ENCODE data around the gene HSPA1B.
"Not testable (repeated sequence)": the region's sequence is repeated elsewhere in the genome, so short reads cannot be mapped to it uniquely, and the experiment has no call there.

The HSPA1B gene

DNA sequence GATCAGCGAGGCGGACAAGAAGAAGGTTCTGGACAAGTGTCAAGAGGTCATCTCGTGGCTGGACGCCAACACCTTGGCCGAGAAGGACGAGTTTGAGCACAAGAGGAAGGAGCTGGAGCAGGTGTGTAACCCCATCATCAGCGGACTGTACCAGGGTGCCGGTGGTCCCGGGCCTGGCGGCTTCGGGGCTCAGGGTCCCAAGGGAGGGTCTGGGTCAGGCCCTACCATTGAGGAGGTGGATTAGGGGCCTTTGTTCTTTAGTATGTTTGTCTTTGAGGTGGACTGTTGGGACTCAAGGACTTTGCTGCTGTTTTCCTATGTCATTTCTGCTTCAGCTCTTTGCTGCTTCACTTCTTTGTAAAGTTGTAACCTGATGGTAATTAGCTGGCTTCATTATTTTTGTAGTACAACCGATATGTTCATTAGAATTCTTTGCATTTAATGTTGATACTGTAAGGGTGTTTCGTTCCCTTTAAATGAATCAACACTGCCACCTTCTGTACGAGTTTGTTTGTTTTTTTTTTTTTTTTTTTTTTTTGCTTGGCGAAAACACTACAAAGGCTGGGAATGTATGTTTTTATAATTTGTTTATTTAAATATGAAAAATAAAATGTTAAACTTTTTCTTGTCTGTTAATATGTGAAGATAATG lies 2.2 kb downstream of the HSPA1B start:
- DNase-seq (ENCODE audit: low read depth): no peak

DNA sequence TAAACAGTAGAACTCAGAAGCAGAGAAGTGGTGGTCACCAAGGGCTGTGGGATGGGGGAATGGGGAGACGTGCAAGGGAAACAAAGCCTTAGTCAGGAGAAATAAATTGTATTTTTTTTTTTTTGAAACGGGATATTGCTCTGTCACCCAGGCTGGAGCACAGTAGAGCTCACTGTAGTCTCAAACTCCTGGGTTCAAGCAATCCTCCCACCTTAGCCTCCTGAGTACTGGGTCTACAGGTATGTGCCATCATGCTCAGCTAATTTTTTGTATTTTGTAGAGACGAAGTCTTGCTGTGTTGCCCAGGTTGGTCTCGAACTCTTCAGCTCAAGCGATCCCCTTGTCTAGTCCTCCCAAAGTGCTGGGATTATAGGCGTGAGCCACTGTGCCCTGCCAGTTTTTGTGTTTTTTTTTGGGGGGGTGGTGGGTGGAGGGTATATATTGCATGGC lies 3.4 kb downstream of the HSPA1B start:
- no peak for DNase-seq (ENCODE audit: low read depth)

GRCh38 chr6:31831350-31832215 lies 4.0 kb downstream of the HSPA1B start:
- DNase-seq (ENCODE audit: low read depth): no peak

- DNase-seq (ENCODE audit: low read depth): peak; percentile 73
Measured at GRCh38 chr6:31834367-31835250, 7.1 kb downstream of the HSPA1B start.

- no peak for DNase-seq (ENCODE audit: low read depth)
Measured at GRCh38 chr6:31836047-31836473, 8.5 kb downstream of the HSPA1B start.

- no peak for DNase-seq (ENCODE audit: low read depth)
Measured at GRCh38 chr6:31836474-31837368, 9.2 kb downstream of the HSPA1B start.

- no peak for DNase-seq (ENCODE audit: low read depth)
Measured at GRCh38 chr6:31837369-31838113, 10.0 kb downstream of the HSPA1B start.

DNA sequence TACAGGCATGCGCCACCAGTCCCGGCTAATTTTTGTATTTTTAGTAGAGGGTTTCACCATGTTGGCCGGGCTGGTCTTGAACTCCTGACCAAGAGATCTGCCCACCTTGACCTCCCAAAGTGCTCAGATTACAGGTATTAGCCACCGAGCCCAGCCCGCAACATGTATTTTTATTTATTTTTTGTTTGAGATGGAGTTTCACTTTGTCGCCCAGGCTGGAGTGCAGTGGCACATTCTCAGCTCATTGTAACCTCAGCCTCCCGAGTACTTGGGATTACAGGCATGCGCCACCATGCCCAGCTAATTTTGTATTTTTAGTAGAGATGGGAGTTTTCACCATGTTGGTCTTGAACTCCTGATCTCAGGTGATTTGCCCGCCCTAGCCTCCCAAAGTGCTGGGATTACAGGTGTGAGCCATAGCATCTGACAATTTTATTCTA lies 10.6 kb downstream of the HSPA1B start:
- DNase-seq (ENCODE audit: low read depth): not testable (repeated sequence)

GRCh38 chr6:31838968-31839367 lies 11.4 kb downstream of the HSPA1B start:
- no peak for DNase-seq (ENCODE audit: low read depth)

GRCh38 chr6:31839779-31840126 lies 12.2 kb downstream of the HSPA1B start:
- not testable (repeated sequence) for DNase-seq (ENCODE audit: low read depth)

DNA sequence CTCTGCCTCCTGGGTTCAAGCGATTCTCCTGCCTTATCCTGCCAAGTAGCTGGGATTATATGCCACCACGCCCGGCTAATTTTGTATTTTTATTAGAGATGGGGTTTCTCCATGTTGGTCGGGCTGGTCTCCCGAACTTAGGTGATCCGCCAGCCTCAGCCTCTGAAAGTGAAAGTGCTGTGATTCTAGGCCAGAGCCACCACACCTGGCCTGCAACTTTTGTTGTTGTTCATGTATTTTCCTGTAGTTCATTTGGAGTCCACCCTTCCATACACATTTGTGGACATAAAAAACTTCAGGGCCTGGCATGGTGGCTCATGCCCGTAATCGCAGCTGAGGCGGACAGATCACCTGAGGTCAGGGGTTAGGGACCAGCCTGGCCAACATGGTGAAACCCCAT lies 14.5 kb downstream of the HSPA1B start:
- DNase-seq (ENCODE audit: low read depth): no peak

DNA sequence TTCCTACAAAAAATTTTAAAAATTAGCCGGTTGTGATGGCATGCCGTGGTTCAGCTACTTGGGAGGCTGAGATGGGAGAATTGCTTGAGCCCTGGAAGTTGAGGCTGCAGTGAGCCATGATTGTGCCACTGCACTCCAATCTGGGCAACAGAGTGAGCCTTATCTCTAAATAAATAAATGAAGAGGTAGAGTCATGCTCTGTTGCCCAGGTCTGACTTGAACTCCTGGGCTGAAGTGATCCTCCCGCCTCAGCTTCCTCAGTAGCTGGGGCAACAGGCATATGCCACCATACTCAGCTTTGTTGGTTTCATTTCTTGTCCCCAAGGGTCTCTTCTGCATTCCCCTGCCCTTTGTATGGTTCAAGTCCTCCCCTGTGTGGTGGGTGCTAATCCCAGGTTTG lies 17.0 kb downstream of the HSPA1B start:
- no peak for DNase-seq (ENCODE audit: low read depth)

GRCh38 chr6:31847276-31847978 lies 19.9 kb downstream of the HSPA1B start:
- DNase-seq (ENCODE audit: low read depth): no peak

GRCh38 chr6:31850765-31851484 lies 23.4 kb downstream of the HSPA1B start:
- DNase-seq (ENCODE audit: low read depth): no peak

- no peak for DNase-seq (ENCODE audit: low read depth)
Measured at GRCh38 chr6:31851485-31851832, 23.9 kb downstream of the HSPA1B start.

GRCh38 chr6:31851980-31852718 lies 24.6 kb downstream of the HSPA1B start:
- not testable (repeated sequence) for DNase-seq (ENCODE audit: low read depth)

GRCh38 chr6:31857774-31858173 lies 30.2 kb downstream of the HSPA1B start:
- not testable (repeated sequence) for DNase-seq (ENCODE audit: low read depth)

- DNase-seq (ENCODE audit: low read depth): no peak
Measured at GRCh38 chr6:31858707-31859106, 31.2 kb downstream of the HSPA1B start.

- no peak for DNase-seq (ENCODE audit: low read depth)
Measured at GRCh38 chr6:31859923-31860322, 32.4 kb downstream of the HSPA1B start.
